ENCODE measurements around the gene GUSB.

GRCh38 chr7:65968256-65969185, 13.5 kb downstream of the GUSB start:
- TF ChIP-seq SP1 (IDR thresholded peaks at IDR 0.05) (no peak), RXRA (IDR thresholded peaks at IDR 0.05) (no peak), YY1 (IDR thresholded peaks at IDR 0.05) (no peak), TAF1 (conservative IDR thresholded peaks at IDR 0.05) (no peak), FOXA1 (IDR thresholded peaks at IDR 0.05) (no peak), EGR1 (IDR thresholded peaks at IDR 0.05; ENCODE audit: low read depth in 2 of 2) (no peak), REST (IDR thresholded peaks at IDR 0.05) (no peak), MAX (IDR thresholded peaks at IDR 0.05) (no peak), RAD21 (IDR thresholded peaks at IDR 0.05) (no peak), GABPA (IDR thresholded peaks at IDR 0.05 in 1 of 2, conservative IDR thresholded peaks at IDR 0.05 in 1 of 2) (no peak), JUND (IDR thresholded peaks at IDR 0.05) (no peak)
- TF ChIP-seq, protein P1, sequence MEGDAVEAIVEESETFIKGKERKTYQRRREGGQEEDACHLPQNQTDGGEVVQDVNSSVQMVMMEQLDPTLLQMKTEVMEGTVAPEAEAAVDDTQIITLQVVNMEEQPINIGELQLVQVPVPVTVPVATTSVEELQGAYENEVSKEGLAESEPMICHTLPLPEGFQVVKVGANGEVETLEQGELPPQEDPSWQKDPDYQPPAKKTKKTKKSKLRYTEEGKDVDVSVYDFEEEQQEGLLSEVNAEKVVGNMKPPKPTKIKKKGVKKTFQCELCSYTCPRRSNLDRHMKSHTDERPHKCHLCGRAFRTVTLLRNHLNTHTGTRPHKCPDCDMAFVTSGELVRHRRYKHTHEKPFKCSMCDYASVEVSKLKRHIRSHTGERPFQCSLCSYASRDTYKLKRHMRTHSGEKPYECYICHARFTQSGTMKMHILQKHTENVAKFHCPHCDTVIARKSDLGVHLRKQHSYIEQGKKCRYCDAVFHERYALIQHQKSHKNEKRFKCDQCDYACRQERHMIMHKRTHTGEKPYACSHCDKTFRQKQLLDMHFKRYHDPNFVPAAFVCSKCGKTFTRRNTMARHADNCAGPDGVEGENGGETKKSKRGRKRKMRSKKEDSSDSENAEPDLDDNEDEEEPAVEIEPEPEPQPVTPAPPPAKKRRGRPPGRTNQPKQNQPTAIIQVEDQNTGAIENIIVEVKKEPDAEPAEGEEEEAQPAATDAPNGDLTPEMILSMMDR (IDR thresholded peaks at IDR 0.05; ENCODE audit: low read depth, low read length, missing input control) = no peak
- TF ChIP-seq, protein P2, sequence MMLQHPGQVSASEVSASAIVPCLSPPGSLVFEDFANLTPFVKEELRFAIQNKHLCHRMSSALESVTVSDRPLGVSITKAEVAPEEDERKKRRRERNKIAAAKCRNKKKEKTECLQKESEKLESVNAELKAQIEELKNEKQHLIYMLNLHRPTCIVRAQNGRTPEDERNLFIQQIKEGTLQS (IDR thresholded peaks at IDR 0.05) = no peak
- TF ChIP-seq, protein P3, sequence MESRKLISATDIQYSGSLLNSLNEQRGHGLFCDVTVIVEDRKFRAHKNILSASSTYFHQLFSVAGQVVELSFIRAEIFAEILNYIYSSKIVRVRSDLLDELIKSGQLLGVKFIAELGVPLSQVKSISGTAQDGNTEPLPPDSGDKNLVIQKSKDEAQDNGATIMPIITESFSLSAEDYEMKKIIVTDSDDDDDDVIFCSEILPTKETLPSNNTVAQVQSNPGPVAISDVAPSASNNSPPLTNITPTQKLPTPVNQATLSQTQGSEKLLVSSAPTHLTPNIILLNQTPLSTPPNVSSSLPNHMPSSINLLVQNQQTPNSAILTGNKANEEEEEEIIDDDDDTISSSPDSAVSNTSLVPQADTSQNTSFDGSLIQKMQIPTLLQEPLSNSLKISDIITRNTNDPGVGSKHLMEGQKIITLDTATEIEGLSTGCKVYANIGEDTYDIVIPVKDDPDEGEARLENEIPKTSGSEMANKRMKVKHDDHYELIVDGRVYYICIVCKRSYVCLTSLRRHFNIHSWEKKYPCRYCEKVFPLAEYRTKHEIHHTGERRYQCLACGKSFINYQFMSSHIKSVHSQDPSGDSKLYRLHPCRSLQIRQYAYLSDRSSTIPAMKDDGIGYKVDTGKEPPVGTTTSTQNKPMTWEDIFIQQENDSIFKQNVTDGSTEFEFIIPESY (IDR thresholded peaks at IDR 0.05) = no peak

All from liver (tissue), 3 donors.